GM21390 (cell line): ENCODE results near the gene HECW1.
"Not testable (repeated sequence)": the region's sequence is repeated elsewhere in the genome, so short reads cannot be mapped to it uniquely, and the experiment has no call there.

Experiments used
- ATAC-seq: cut with Tn5 transposase; IDR thresholded peaks from one replicate; pipeline ENCODE4 v1.9.1; 2021; ENCODE audit not compliant: unreplicated experiment

The HECW1 gene

GRCh38 chr7:43590862-43591557 lies 478.6 kb downstream of the HECW1 start:
- peak; percentile 65 for ATAC-seq

- no peak for ATAC-seq
Observed at GRCh38 chr7:43591558-43592180, 479.2 kb downstream of the HECW1 start.

GRCh38 chr7:43592326-43592725 lies 479.9 kb downstream of the HECW1 start:
- ATAC-seq, result no peak

- ATAC-seq, result no peak
Observed at GRCh38 chr7:43593010-43593409, 480.6 kb downstream of the HECW1 start.

- ATAC-seq, result no peak
Observed at GRCh38 chr7:43594020-43594419, 481.6 kb downstream of the HECW1 start.

GRCh38 chr7:43596426-43596825 lies 484.0 kb downstream of the HECW1 start:
- ATAC-seq, result not testable (repeated sequence)

GRCh38 chr7:43600056-43600455 lies 487.6 kb downstream of the HECW1 start:
- no peak for ATAC-seq

GRCh38 chr7:43602256-43602655 lies 489.8 kb downstream of the HECW1 start:
- no peak for ATAC-seq

GRCh38 chr7:43604251-43604650 lies 491.8 kb downstream of the HECW1 start:
- no peak for ATAC-seq

GRCh38 chr7:43609097-43609496 lies 496.6 kb downstream of the HECW1 start:
- ATAC-seq, result no peak

GRCh38 chr7:43612128-43612527 lies 499.7 kb downstream of the HECW1 start:
- ATAC-seq, result no peak

- ATAC-seq, result peak; percentile 83
Observed at GRCh38 chr7:43612599-43613589, 500.4 kb downstream of the HECW1 start.
